Measurements from ENCODE around the gene TMTC1.

GRCh38 chr12:29717540-29718100, 66.1 kb downstream of the TMTC1 start:
- no peak for TF ChIP-seq CTCF (IDR thresholded peaks at IDR 0.05; ENCODE audit: poor library complexity)
- no peak for TF ChIP-seq EZH2 (IDR thresholded peaks at IDR 0.05; ENCODE audit: borderline replicate concordance)
- TF ChIP-seq EZH2phosphoT487 (IDR thresholded peaks at IDR 0.05; ENCODE audit: low read depth, severe bottlenecking, unreplicated experiment): no peak

Measured in hepatocyte (in vitro differentiated cells).